Endothelial cell of hepatic sinusoid (primary cell): Measurements from ENCODE around the gene PHLDA2.

Experiments used
- in situ Hi-C: cut with HindIII; loops from 2 replicates; pipeline ENCODE4 v1.10.0; 2017; ENCODE audit warnings: low sequenced_read_pairs

PHLDA2 gene, protein sequence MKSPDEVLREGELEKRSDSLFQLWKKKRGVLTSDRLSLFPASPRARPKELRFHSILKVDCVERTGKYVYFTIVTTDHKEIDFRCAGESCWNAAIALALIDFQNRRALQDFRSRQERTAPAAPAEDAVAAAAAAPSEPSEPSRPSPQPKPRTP

DNA sequence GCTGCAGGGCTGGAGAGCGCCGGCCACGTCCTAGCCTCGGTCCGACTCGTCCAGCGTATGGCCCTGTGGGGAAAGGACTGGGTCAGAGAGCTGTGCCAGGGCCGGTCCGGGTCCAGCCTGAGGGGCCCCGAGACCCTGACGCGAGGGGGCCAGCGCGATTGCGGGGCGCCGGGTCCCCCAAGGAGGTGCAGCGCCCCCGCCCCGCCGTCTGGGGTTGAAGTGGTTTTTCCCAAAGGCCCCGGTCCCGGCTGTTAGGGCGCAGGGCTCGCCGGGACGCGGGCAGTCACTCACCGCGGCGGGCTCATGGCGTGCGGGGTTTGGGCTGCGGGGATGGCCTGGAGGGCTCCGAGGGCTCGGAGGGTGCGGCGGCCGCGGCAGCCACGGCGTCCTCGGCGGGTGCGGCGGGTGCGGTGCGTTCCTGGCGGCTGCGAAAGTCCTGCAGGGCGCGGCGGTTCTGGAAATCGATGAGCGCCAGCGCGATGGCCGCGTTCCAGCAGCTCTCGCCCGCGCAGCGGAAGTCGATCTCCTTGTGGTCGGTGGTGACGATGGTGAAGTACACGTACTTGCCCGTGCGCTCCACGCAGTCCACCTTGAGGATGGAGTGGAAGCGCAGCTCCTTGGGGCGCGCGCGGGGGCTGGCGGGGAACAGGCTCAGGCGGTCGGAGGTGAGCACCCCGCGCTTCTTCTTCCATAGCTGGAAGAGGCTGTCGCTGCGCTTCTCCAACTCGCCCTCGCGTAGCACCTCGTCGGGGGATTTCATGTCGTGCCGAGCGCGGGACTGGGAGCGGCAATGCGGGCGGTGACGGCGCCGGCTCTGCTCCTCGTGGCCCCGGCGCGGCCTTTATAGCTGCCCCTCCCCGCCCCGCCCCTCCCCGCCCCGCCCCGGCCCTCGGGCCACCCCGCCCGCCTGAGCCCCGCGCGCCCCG is at the start of gene PHLDA2:
TSS of gene PHLDA2 (minus strand) at position 816 of the 926 bp plus-strand sequence. CDS start at position 760, 56 bp downstream.
- in situ Hi-C loops: no loop called here

DNA sequence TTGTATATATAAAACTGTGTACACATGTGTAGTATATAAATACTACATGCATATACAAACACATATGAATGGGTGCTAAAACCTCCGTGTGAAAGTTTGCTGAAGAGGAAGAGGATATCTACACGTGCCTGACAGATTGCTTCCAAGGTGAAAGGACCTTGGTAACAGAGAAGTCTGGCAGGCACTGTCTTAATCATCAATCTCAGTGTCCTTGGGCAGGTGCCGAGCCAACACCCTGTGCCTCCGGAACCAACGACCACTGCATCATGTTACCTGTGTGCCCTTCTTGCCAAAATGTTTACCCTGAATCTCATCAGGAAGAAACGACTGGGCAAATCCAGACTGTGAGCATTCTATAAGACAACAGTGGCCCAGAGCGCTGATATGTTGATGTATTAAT is 47.9 kb upstream of the PHLDA2 start:
- in situ Hi-C loops: no loop called here

DNA sequence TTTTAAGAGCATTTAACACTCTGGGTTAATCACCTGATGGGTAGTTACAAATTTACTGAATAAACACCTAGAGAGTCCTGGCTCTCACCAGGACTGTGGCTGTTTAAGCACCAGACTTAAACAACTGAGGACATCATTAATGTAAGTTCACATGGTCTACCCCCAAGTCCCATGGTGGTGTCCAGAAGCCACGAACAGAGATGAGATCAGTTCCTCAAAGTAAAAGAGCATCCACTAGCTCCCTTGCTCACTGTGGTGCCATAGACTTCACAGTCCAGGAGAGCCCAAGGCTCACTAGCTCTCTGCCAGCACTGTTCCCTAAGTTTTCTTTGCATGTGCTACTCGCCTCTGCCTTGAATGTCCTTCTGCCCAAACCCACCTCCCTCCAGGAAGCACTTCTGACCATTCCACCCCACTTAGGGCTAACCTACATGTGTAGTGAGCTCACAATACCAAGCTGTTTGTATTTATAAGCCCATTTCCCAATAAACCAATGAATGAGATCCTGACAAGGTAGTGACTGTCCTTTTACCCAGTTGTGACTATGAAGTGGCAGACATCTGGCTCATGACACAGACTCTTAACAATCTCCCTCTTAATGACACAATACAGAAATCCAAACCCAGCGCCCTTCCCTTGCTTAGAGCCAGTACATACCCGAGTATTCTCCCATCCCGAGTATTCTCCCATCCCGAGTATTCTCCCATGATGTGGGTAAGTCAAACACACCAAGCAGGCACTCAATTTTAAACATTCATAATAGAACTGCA is 47.3 kb upstream of the PHLDA2 start:
- in situ Hi-C loops: no loop called here

DNA sequence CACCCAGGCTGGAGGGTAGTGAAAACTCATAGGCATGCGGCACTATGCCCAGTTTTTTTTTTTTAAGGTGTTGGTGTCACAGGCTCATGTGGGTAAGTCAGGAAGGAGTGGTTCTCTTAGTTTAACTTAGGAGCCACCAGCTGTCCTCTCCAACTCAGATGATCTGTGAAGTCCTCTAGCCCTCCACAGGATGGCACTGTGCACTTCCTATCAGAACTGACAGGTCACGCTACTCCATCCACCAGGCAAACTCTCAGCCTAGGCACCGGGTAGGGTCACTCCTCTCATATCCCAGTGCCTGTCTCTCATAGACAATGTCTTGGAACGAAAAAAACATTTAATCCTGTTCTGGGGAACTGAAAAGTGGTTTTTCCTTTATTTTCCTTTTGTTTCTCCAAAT is 46.4 kb upstream of the PHLDA2 start:
- in situ Hi-C loops: no loop called here

- in situ Hi-C loops: no loop called here
Observed at GRCh38 chr11:2974272-2974671, 45.1 kb upstream of the PHLDA2 start.

DNA sequence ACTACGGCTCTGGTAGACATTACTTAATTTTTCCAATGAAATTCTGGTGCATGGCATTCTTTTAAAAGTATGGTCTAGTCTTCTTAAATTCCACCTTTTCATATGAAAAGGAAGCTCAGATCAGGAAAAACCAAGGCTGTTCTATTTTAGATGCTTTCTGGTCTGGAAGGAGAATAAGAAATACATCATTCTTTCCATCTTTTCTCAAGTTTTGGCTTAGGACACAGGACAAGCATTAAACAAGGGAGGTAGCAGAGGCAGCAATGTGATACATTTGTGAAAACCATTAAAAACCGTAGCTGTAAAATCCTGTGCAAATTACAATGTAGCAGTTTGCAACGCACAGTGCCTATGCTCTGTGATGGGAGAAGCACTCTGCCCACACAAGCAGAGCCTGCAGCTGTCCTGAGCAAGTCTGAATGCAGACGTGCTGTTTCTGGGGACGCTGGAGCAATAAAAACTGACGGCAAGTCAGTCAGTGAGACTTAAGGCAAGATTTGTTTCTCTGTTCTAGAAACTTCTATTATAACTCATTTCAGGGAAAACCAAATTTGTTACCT is 39.2 kb upstream of the PHLDA2 start:
- in situ Hi-C loops: no loop called here

- in situ Hi-C loops: no loop called here
Observed at GRCh38 chr11:2964782-2965181, 35.6 kb upstream of the PHLDA2 start.

- in situ Hi-C loops: no loop called here
Observed at GRCh38 chr11:2963761-2964160, 34.5 kb upstream of the PHLDA2 start.

DNA sequence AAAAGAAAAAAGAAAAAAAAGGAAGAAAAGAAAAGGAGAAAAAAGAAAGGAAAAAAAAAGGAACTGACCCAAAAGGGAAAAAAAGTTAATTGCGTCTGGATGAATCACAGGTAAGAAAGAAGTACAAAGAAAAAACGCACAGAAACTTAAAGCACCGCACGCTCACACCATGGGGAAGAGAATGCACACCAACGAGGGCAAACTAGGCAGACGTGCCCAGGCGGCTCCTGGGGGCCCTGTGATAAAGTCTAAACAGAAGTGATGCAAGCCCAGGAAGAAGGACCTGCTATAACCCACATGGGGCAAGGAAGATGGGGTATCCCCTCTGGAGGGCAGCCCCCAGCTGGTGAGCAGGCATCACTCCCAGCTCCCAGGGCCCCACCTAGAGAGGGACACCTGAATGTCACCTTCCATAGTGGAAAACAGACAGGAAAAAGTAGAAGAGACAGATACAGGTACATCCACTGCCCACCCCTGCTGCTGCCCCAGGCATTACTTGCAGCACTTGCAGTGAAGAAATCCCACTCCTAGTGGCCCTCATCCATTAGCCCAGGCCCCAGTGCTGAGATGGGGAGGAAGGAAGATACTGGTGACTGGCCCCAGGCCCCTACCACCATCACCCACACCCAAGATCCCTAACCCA is 34.0 kb upstream of the PHLDA2 start:
- in situ Hi-C loops: no loop called here

GRCh38 chr11:2961080-2961479 is 31.9 kb upstream of the PHLDA2 start:
- in situ Hi-C loops: no loop called here

GRCh38 chr11:2960139-2960538 is 30.9 kb upstream of the PHLDA2 start:
- in situ Hi-C loops: no loop called here

GRCh38 chr11:2958251-2958650 is 29.0 kb upstream of the PHLDA2 start:
- in situ Hi-C loops: no loop called here

DNA sequence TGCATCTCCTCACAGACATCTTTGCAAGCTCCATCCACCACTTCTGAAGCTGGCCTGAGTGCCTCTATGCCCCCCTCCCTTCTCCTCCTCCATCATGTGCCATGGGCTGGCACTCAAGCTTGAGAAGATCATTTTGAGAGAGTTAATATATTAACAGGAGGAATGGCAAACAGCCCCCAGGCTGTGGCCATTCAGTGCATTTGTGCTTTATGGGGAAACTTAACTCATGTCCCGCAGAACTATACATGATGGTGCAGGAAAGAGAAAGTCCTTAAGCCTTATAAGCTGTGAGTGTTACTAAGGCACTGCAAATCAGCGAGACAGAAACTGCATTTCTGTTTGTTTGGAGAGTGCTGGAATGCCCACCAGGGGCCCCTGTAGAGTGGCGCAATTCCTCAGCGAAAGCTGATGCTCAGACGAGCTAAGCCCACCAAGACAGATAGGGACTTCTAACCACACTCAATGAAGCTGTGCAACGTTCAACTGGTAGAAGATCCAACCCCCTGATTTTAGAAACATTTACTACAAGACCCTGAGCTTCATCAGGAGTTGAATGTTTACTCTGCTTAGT is 26.8 kb upstream of the PHLDA2 start:
- in situ Hi-C loops: no loop called here

GRCh38 chr11:2954263-2954662 is 25.0 kb upstream of the PHLDA2 start:
- in situ Hi-C loops: loop anchor here (5.0 kb wide), 1 partner anchor 38 kb away; the partner anchor contains the start of gene NAP1L4

DNA sequence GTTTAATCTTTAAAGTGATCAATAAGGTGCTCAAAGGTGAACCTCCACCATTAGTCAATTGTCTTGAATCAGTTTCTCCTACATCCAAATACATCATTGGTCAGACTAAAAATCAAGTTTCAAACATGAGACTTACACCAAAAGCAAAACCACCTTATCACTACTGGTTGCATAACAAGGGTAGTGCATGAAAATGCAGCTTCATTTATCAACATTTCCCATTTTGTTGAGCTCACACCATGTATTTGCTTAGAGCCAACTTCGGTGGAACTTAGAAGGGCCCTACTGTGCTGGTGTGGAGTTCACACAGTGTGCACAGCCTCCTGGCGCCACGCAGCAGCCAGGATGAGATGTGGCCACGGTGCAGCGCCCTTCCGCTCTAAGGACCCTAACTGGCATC is 23.1 kb upstream of the PHLDA2 start:
- in situ Hi-C loops: loop anchor here (5.0 kb wide), 1 partner anchor 40 kb away; the partner anchor contains the start of gene NAP1L4

DNA sequence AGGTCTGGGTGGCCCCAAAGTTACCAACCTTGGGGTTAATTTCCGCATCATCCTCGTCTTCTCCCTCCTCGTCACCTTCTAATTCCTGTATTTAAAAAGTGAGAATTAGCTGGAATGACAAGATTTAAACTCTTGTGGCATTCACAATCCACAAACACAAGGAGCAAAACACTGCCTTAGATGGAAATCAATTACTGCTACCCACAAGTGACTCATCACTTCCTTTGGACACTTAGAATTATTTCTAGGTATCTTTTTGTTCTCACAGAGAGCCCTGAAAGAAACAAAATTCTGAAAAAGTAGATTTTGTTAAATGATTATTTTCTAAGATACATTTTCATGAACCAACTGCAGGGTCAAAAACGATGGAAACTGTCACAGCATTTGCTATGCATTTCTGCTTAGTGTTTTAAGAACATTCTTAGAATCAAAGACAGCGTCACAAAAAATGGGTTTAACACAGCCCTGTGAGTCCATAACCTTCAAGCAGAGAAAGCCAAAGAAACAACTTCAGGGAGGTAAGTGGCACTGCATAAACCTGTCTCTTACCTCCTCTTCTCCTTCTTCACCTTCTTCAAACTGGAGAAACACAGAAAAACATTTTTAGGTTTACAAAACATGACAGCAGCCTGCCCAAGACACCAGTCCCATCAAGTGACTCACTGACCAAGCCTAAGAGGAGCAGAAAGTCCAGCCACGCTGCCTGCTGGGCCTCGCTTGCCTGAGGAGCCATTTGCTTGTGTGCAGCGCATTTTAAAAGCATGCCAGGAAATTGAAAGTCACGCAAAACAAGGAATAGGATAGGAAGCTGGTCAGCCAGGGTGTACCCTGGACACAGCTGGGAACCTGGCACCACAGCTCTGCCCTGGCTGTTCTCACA is 22.3 kb upstream of the PHLDA2 start:
- in situ Hi-C loops: loop anchor here (5.0 kb wide), 1 partner anchor 41 kb away; the partner anchor contains the start of gene NAP1L4

DNA sequence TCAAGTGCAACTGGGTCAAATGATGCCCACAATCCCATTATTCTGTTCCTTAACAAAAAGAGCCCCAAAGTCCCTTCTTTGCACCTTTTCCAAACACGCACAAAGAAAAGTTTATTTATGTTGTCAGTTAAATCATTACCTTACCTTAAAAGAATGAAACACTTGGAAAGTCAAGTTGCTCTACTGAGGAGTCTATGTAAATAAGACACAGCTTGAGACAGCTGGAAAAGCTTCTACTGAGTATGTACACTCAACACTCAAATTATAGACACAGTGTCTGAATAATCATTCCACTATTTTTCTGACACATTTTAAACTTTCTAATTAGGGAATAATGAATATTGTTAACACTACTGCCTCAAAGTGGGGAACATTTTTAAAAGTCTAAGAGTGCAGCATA is 21.6 kb upstream of the PHLDA2 start:
- in situ Hi-C loops: loop anchor here (5.0 kb wide), 1 partner anchor 41 kb away; the partner anchor contains the start of gene NAP1L4

- in situ Hi-C loops: loop anchor here (5.0 kb wide), 1 partner anchor 42 kb away; the partner anchor contains the start of gene NAP1L4
Observed at GRCh38 chr11:2949920-2950319, 20.7 kb upstream of the PHLDA2 start.

DNA sequence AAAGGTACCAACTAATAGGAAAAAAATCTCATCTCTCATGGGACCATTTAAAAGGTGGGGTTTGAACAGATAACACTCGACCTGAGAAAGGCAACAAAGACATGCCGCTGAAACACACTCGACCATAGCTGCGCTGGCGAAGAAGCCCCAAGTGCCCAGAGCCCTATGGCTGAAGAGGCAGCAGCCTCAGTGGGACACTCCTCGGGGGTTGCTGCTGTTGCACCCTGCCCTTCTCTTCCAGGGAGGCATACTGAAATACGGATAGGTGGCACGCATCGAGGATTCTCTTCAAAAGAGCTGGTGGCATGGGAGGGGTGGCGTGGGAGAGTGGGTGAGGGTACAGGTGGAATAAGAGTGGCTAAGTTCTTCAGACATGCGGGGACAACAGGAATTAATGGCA is 18.5 kb upstream of the PHLDA2 start:
- in situ Hi-C loops: no loop called here
